ENCODE data around the gene UGP2.

Gene UGP2

GRCh38 chr2:63865159-63865799, 23.6 kb downstream of the UGP2 start:
- DNase-seq (ENCODE audit: low read depth, low spot score): no peak

- DNase-seq (ENCODE audit: low read depth, low spot score): no peak
These were observed 24.5 kb downstream of the UGP2 start for GRCh38 chr2:63866009-63866709.

GRCh38 chr2:63870679-63871078, 29.0 kb downstream of the UGP2 start:
- no peak for DNase-seq (ENCODE audit: low read depth, low spot score)

- DNase-seq (ENCODE audit: low read depth, low spot score): no peak
These were observed 30.2 kb downstream of the UGP2 start for GRCh38 chr2:63871864-63872263.

- peak; percentile 46 for DNase-seq (ENCODE audit: low read depth, low spot score)
These were observed 31.1 kb downstream of the UGP2 start for GRCh38 chr2:63872571-63873328.

- DNase-seq (ENCODE audit: low read depth, low spot score): no peak
These were observed 32.8 kb downstream of the UGP2 start for GRCh38 chr2:63874204-63875130.

GRCh38 chr2:63875131-63875527, 33.4 kb downstream of the UGP2 start:
- DNase-seq (ENCODE audit: low read depth, low spot score): peak; percentile 38

GRCh38 chr2:63875559-63876245, 34.0 kb downstream of the UGP2 start:
- DNase-seq (ENCODE audit: low read depth, low spot score): peak; percentile 53

GRCh38 chr2:63876311-63876710, 34.6 kb downstream of the UGP2 start:
- peak; percentile 61 for DNase-seq (ENCODE audit: low read depth, low spot score)

GRCh38 chr2:63878486-63878885, 36.8 kb downstream of the UGP2 start:
- DNase-seq (ENCODE audit: low read depth, low spot score): no peak

- DNase-seq (ENCODE audit: low read depth, low spot score): no peak
These were observed 38.3 kb downstream of the UGP2 start for GRCh38 chr2:63879876-63880433.

- no peak for DNase-seq (ENCODE audit: low read depth, low spot score)
These were observed 38.9 kb downstream of the UGP2 start for GRCh38 chr2:63880625-63881024.

- DNase-seq (ENCODE audit: low read depth, low spot score): no peak
These were observed 39.5 kb downstream of the UGP2 start for GRCh38 chr2:63881205-63881604.

GRCh38 chr2:63882395-63883105, 40.9 kb downstream of the UGP2 start:
- no peak for DNase-seq (ENCODE audit: low read depth, low spot score)

- no peak for DNase-seq (ENCODE audit: low read depth, low spot score)
These were observed 44.7 kb downstream of the UGP2 start for GRCh38 chr2:63886445-63886844.

GRCh38 chr2:63888053-63888452, 46.4 kb downstream of the UGP2 start:
- no peak for DNase-seq (ENCODE audit: low read depth, low spot score)

- peak; percentile 77 for DNase-seq (ENCODE audit: low read depth, low spot score)
These were observed 47.0 kb downstream of the UGP2 start for GRCh38 chr2:63888490-63889402.

- no peak for DNase-seq (ENCODE audit: low read depth, low spot score)
These were observed 49.0 kb downstream of the UGP2 start for GRCh38 chr2:63890678-63891077.

GRCh38 chr2:63891488-63892030, 49.9 kb downstream of the UGP2 start:
- DNase-seq (ENCODE audit: low read depth, low spot score): peak; percentile 76
